HepG2 (cell line): ENCODE results near the gene KRT81. TPM values are rescaled to one million over a fixed set of nuclear protein-coding genes. Genes with fewer than 3 reads are reported as not detected.

ENCODE experiments used
- ATAC-seq: fragments of 200-7000 bp; cut with Tn5 transposase; 3 replicates; pipeline ENCODE4 v1.9.1; 2020; ENCODE audit warnings: mild to moderate bottlenecking, moderate library complexity
- BruUV-seq: library from RNA; stranded (reverse); fragments of 400-500 nt; replicated peaks from 2 replicates; lab custom pipeline; 2021; lab: Mats Ljungman, UMichigan
- CTCF ChIA-PET: fragments of 300-600 bp; formaldehyde crosslinking; extraction: SDS; loops from one replicate; lab custom pipeline; 2021; ENCODE audit warnings: low total read pairs, inconsistent platforms, low intra/inter-chr PET ratio; lab: Yijun Ruan, JAX
- POLR2A ChIA-PET: fragments of 350-600 bp; sonication (Branson Sonifier 250); formaldehyde crosslinking; loops from one replicate; lab custom pipeline; 2020; ENCODE audit warnings: antibody characterized with exemption, inconsistent platforms; lab: Yijun Ruan, JAX
- DNase-seq: peaks from one replicate; pipeline ENCODE4 v3.0.0-alpha.2; 2015; ENCODE audit warnings: low spot score
- FAIRE-seq: peaks from 3 replicates; lab custom pipeline; 2011; peaks lifted over from hg19 to GRCh38; lab: Jason Lieb, UNC
- H2AFZ ChIP-seq: one replicate; pipeline ENCODE4 v1.6.1; 2011; ENCODE audit warnings: low read length, inconsistent platforms
- H3K27ac ChIP-seq: fragments of 300-600 bp; 3 replicates; pipeline ENCODE4 v1.8.0; 2011; ENCODE audit warnings: mixed run types, mild to moderate bottlenecking, mixed read lengths, low read length, inconsistent platforms; ENCODE audit not compliant: insufficient read depth; ENCODE audit errors: extremely low read length
- H3K27me3 ChIP-seq, 2 experiments: fragments of 200-600 bp in 1 of 2; 2 replicates in 1 of 2; 3 replicates in 1 of 2; pipeline versions ENCODE4 v1.6.0 to v1.8.0; 2011; ENCODE audit warnings: low read length in 2 of 2, mild to moderate bottlenecking in 2 of 2, moderate library complexity in 2 of 2, inconsistent platforms in 1 of 2; ENCODE audit not compliant: insufficient read depth in 2 of 2, control insufficient read depth in 1 of 2
- H3K36me3 ChIP-seq, 2 experiments: fragments of 200-600 bp in 1 of 2; replicated peaks in 1 of 2; 2 replicates in 1 of 2; 3 replicates in 1 of 2; pipeline versions ENCODE4 v1.5.1 to v1.8.0; 2011; ENCODE audit warnings: low read length in 2 of 2, inconsistent platforms in 1 of 2; ENCODE audit not compliant: insufficient read depth in 2 of 2, control insufficient read depth in 1 of 2
- H3K4me1 ChIP-seq: 2 replicates; pipeline ENCODE4 v1.5.1; 2012; ENCODE audit warnings: low read length, inconsistent platforms; ENCODE audit not compliant: insufficient read depth
- H3K4me2 ChIP-seq: 2 replicates; pipeline ENCODE4 v1.6.0; 2011; ENCODE audit warnings: low read depth, low read length, inconsistent platforms
- H3K4me3 ChIP-seq, 3 experiments: fragments of 200-600 bp in 1 of 3; sonication (generic), shearing (Covaris generic) in 1 of 3; replicated peaks in 1 of 3; 2 replicates each; pipeline ENCODE4 v1.5.1; 2011 to 2016; ENCODE audit warnings: low read length in 3 of 3, inconsistent platforms in 2 of 3, low read depth in 2 of 3, mild to moderate bottlenecking in 2 of 3, control low read depth in 1 of 3, mixed read lengths in 1 of 3; ENCODE audit not compliant: insufficient read depth in 1 of 3
- H3K79me2 ChIP-seq: one replicate; pipeline ENCODE4 v1.6.1; 2011; ENCODE audit warnings: low read length, inconsistent platforms; ENCODE audit not compliant: insufficient read depth
- H3K9ac ChIP-seq: 2 replicates; pipeline ENCODE4 v1.6.0; 2011; ENCODE audit warnings: mild to moderate bottlenecking, low read depth, low read length, inconsistent platforms; ENCODE audit not compliant: insufficient read depth
- H3K9me3 ChIP-seq: 2 replicates; pipeline ENCODE4 v1.5.1; 2012; ENCODE audit warnings: mild to moderate bottlenecking, low read length
- H4K20me1 ChIP-seq: 2 replicates; pipeline ENCODE4 v1.6.0; 2011; ENCODE audit warnings: inconsistent platforms, mild to moderate bottlenecking, low read length, moderate library complexity; ENCODE audit not compliant: insufficient read depth
- ATF7 ChIP-seq, 2 experiments: fragments of 450-650 bp in 1 of 2; sonication (generic) in 1 of 2; formaldehyde crosslinking in 1 of 2; IDR thresholded peaks; 2 replicates each; pipeline versions ENCODE4 v1.4.0 to v1.6.1; 2016 to 2020; ENCODE audit warnings: antibody characterized with exemption in 1 of 2, mild to moderate bottlenecking in 1 of 2, missing genetic modification reagents in 1 of 2
- CENPT ChIP-seq: sonication (generic); formaldehyde crosslinking; IDR thresholded peaks from 2 replicates; pipeline ENCODE4 v1.8.0; 2022; ENCODE audit warnings: low read depth, mild to moderate bottlenecking, moderate library complexity, missing genetic modification reagents
- KAT7 ChIP-seq: IDR thresholded peaks from 2 replicates; pipeline ENCODE4 v1.6.1; 2018; ENCODE audit warnings: borderline replicate concordance, missing compliant biosample characterization
- KDM1A ChIP-seq: IDR thresholded peaks from 2 replicates; pipeline ENCODE4 v1.6.1; 2016; ENCODE audit warnings: missing compliant biosample characterization
- KLF13 ChIP-seq: sonication (generic); formaldehyde crosslinking; IDR thresholded peaks from 2 replicates; pipeline ENCODE4 v1.4.0; 2020; ENCODE audit warnings: mild to moderate bottlenecking, missing genetic modification reagents
- KMT2B ChIP-seq: IDR thresholded peaks from 2 replicates; pipeline ENCODE4 v1.6.1; 2016; ENCODE audit warnings: missing genetic modification reagents, missing compliant biosample characterization
- MBNL3 ChIP-seq: fragments of 250-450 bp; sonication (Bioruptor Pico); conservative IDR thresholded peaks from 2 replicates; pipeline ENCODE4 v1.8.0; 2022; ENCODE audit warnings: mild to moderate bottlenecking, inconsistent platforms
- MTA3 ChIP-seq: sonication (generic); formaldehyde crosslinking; IDR thresholded peaks from 2 replicates; pipeline ENCODE4 v1.4.0; 2020; ENCODE audit warnings: missing genetic modification reagents
- NR3C1 ChIP-seq: sonication (generic); formaldehyde crosslinking; IDR thresholded peaks from 2 replicates; pipeline ENCODE4 v1.4.0; 2020; ENCODE audit warnings: missing genetic modification reagents
- PPARG ChIP-seq: conservative IDR thresholded peaks from 2 replicates; pipeline ENCODE4 v1.6.1; 2016; ENCODE audit warnings: missing biosample characterization, missing genetic modification reagents
- RAD51 ChIP-seq: fragments of 450-650 bp; IDR thresholded peaks from 2 replicates; pipeline ENCODE4 v1.6.1; 2016; ENCODE audit warnings: borderline replicate concordance
- SRSF1 ChIP-seq: fragments of 200-400 bp; formaldehyde crosslinking; optimal IDR thresholded peaks from 2 replicates; pipeline ENCODE3; 2017; ENCODE audit warnings: mild to moderate bottlenecking, low read depth, low read length, moderate library complexity
- ZBTB37 ChIP-seq: sonication (generic); formaldehyde crosslinking; IDR thresholded peaks from 2 replicates; pipeline ENCODE4 v1.4.0; 2020; ENCODE audit warnings: mild to moderate bottlenecking, missing genetic modification reagents
- ZBTB46 ChIP-seq: sonication (generic); formaldehyde crosslinking; IDR thresholded peaks from 2 replicates; pipeline ENCODE4 v1.4.0; 2020; ENCODE audit warnings: mild to moderate bottlenecking, missing genetic modification reagents, borderline replicate concordance
- ZKSCAN1 ChIP-seq: fragments of 150-350 bp; IDR thresholded peaks from 2 replicates; pipeline ENCODE4 v1.6.1; 2014; ENCODE audit warnings: low read length
- ZNF230 ChIP-seq: sonication (generic); formaldehyde crosslinking; IDR thresholded peaks from 2 replicates; pipeline ENCODE4 v1.4.0; 2020; ENCODE audit warnings: mild to moderate bottlenecking, missing genetic modification reagents
- WGBS: methylation state at CpG from one replicate; pipeline ENCODE4 v1.1.6; 2017; ENCODE audit warnings: low lambda C conversion rate; 5-methylcytosine and 5-hydroxymethylcytosine counted together
- in situ Hi-C: cut with HindIII; loops from 2 replicates; pipeline ENCODE4 v1.10.0; 2017; ENCODE audit warnings: low pct_unique_long_range_greater_than_20kb; ENCODE audit not compliant: extremely low pct_ligation_motif_present
- intact Hi-C: fragments of 100-400 bp; cut with micrococcal nuclease; formaldehyde crosslinking; loops from one replicate; pipeline ENCODE4 v1.10.0; 2022; ENCODE audit not compliant: unreplicated experiment
- polyA plus RNA-seq, 8 experiments: library from polyadenylated mRNA; depleted of rRNA in 3 of 8; stranded (reverse) in 7 of 8; unstranded in 1 of 8; fragments of >200 nt; fragmentation: Illumina TruSeq in 4 of 8; extraction: Trizol in 4 of 8; gene quantifications; 2 replicates each; pipeline versions ENCODE4 v1.2.1 to v1.2.3, GENCODE V29; 2011 to 2016; ENCODE audit warnings: low read depth in 4 of 8, missing spikeins in 1 of 8, mixed read lengths in 1 of 8; ENCODE audit not compliant: insufficient read depth in 1 of 8
- total RNA-seq, 5 experiments: library from RNA; depleted of rRNA; stranded (reverse); fragments of >200 nt; fragmentation: Illumina TruSeq; extraction: Trizol; gene quantifications; 2 replicates each; pipeline ENCODE4 v1.2.3, GENCODE V29; 2016; ENCODE audit warnings: low read depth in 1 of 5

The KRT81 gene
- total and polyA plus RNA-seq, 2 of the 13 experiments (the other 11 are each of a cell fraction or from before 2014, with no cell fraction given), result not detected

- BruUV-seq, result no TSS peak
- H3K4me1 ChIP-seq, result no peaks in the 10 kb centered on the region
- no peak overlapping the region for H3K4me2 ChIP-seq
- no peak overlapping the region for H3K4me3 ChIP-seq
- DNase-seq (no peak), ATAC-seq (no peak)
- 86% methylated on average over 2 of the region's 2 CpGs for WGBS
- H3K9me3 ChIP-seq, result peaks cover 12% of the 10 kb centered on the region
- no peak overlapping the region for H2AFZ ChIP-seq
- intact Hi-C loops (no loop called here), in situ Hi-C loops (no loop called here)
- H3K9ac ChIP-seq, result no peak overlapping the region
- no peaks in the 10 kb centered on the region for H4K20me1 ChIP-seq
- no peaks in the 10 kb centered on the region for H3K36me3 ChIP-seq
- ChIA-PET POLR2A (no interaction called here), CTCF (no interaction called here)
- TF ChIP-seq ZBTB46 (CRISPR knock-in tag) (no peak), MBNL3 (CRISPR knock-in tag) (no peak), KMT2B (no peak), RAD51 (no peak), CENPT (CRISPR knock-in tag) (no peak), KDM1A (CRISPR knock-in tag) (no peak), ZBTB37 (CRISPR knock-in tag) (no peak), ATF7 (IDR thresholded peaks at IDR 0.05) (no peak), ATF7 (CRISPR knock-in tag; IDR thresholded peaks at IDR 0.05) (no peak), NR3C1 (no peak), KAT7 (CRISPR knock-in tag) (no peak), ZNF230 (CRISPR knock-in tag) (no peak), MTA3 (CRISPR knock-in tag) (no peak), KLF13 (CRISPR knock-in tag) (no peak), ZKSCAN1 (no peak), PPARG (CRISPR knock-in tag) (no peak), SRSF1 (no peak)
- TF ChIP-seq, all 625 proteins: peak for 0
- Histone ChIP-seq H3K27me3 (peaks cover 0 to 2% of the 10 kb centered on the region in 2 experiments; a peak in 2 of 5 replicates), H3K27ac (no peak overlapping the region), H3K79me2 (no peaks in the 10 kb centered on the region)
- FAIRE-seq, result no peak
These were observed 26.9 kb downstream of the KRT81 start for GRCh38 chr12:52264435-52264825.
